ENCODE measurements around the gene ZC3H12A.

- TF ChIP-seq POLR2A (IDR thresholded peaks at IDR 0.05) (no peak), POLR2AphosphoS5 (IDR thresholded peaks at IDR 0.05) (no peak)
- TF ChIP-seq, protein P1, sequence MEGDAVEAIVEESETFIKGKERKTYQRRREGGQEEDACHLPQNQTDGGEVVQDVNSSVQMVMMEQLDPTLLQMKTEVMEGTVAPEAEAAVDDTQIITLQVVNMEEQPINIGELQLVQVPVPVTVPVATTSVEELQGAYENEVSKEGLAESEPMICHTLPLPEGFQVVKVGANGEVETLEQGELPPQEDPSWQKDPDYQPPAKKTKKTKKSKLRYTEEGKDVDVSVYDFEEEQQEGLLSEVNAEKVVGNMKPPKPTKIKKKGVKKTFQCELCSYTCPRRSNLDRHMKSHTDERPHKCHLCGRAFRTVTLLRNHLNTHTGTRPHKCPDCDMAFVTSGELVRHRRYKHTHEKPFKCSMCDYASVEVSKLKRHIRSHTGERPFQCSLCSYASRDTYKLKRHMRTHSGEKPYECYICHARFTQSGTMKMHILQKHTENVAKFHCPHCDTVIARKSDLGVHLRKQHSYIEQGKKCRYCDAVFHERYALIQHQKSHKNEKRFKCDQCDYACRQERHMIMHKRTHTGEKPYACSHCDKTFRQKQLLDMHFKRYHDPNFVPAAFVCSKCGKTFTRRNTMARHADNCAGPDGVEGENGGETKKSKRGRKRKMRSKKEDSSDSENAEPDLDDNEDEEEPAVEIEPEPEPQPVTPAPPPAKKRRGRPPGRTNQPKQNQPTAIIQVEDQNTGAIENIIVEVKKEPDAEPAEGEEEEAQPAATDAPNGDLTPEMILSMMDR (IDR thresholded peaks at IDR 0.05 in 8 of 11, conservative IDR thresholded peaks at IDR 0.05 in 3 of 11) = no peak
Measured at GRCh38 chr1:37439349-37439995, 34.9 kb upstream of the ZC3H12A start.
